ENCODE measurements around the gene PSMD1.

GRCh38 chr2:231170055-231170454 lies 113.4 kb downstream of the PSMD1 start:
- TF ChIP-seq CTCF (IDR thresholded peaks at IDR 0.05) (no peak), ZFX (IDR thresholded peaks at IDR 0.05; ENCODE audit: borderline replicate concordance) (no peak)
